Large intestine (tissue), 3 donors: ENCODE measurements around the gene PFDN4. TPM values are rescaled to one million over a fixed set of nuclear protein-coding genes. Genes with fewer than 3 reads are reported as not detected.

Experiments used
- DNase-seq, 2 donors: peaks; one replicate each; pipeline versions ENCODE4 v3.0.0 to v3.0.0-alpha.2; 2013
- H3K27ac ChIP-seq: one replicate; pipeline ENCODE4 v1.5.1; 2013; ENCODE audit warnings: low read length
- H3K27me3 ChIP-seq: 2 replicates; pipeline ENCODE4 v1.6.1; 2013; ENCODE audit warnings: low read length; ENCODE audit not compliant: control insufficient read depth, insufficient read depth
- H3K36me3 ChIP-seq: 2 replicates; pipeline ENCODE4 v1.6.1; 2013; ENCODE audit warnings: low read length; ENCODE audit not compliant: control insufficient read depth, insufficient read depth
- H3K4me1 ChIP-seq: one replicate; pipeline ENCODE4 v1.6.1; 2013; ENCODE audit warnings: low read length; ENCODE audit not compliant: control insufficient read depth, insufficient read depth
- H3K4me3 ChIP-seq: one replicate; pipeline ENCODE4 v1.5.1; 2013; ENCODE audit warnings: low read length
- H3K9me3 ChIP-seq: one replicate; pipeline ENCODE4 v1.6.1; 2013; ENCODE audit warnings: mild to moderate bottlenecking, low read depth, low read length, moderate library complexity; ENCODE audit not compliant: control insufficient read depth
- WGBS: methylation state at CpG from one replicate; pipeline ENCODE4 v1.1.5; 2013; ENCODE audit warnings: low lambda C conversion rate; ENCODE audit not compliant: insufficient coverage; 5-methylcytosine and 5-hydroxymethylcytosine counted together
- polyA plus RNA-seq: library from polyadenylated mRNA; unstranded; fragments of 120-200 nt; gene quantifications from one replicate; pipeline ENCODE4 v1.2.1, GENCODE V29; 2013

PFDN4 gene
- polyA plus RNA-seq, 1 donor = 42.2 TPM

DNA sequence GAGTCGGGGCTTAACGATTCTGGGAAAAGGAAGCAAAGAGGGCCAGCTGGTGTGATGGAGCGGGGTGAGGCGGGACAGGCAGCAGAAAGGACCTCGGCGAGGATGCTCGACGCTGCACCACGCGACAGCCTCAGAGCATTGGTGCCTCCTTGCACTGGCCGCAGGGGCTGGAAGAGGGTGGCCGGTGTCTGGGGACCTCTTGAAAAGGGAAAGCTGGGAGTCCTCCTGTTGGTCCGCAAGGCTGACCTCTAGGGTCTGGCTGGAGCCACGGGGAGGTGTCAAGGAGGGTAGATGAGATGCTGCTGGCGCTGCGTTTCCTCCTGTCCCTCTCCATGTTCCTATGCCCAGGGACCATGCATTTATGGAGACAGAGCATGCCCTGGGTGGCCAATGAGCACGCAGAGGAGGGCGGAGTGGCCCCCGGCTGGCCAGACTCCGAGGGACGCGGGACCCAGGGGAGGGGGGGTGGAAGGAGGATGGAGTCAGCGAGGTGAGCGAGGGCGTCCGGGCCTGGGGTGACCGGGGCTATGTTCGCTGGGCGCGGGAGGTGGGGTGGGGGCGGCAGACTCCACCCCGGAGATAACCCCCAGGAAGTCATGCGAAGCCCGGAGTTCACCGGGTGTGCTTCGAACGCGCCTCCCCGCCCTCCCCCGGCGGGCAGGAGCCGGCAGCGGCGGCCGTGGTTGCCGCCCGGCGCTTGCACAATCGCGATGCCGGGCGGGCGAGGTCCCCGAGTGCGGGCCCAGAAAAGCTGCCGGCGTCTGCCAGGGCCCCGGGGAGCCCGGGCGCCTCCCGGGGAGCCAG, 34.0 kb upstream of the PFDN4 start, which contains the start of gene CYP24A1:
Gene CYP24A1 (minus strand): TSS at position 334 of the 804 bp plus-strand sequence. CDS start 407 bp downstream, outside the sequence.
- DNase-seq = no peak
- peaks cover 80% of the 10 kb centered on the region for H3K27me3 ChIP-seq
- no peak within 1 kb of the TSS for H3K27ac ChIP-seq
- no CpG with 5 or more reads among the region's 61 CpGs for WGBS
- H3K4me1 ChIP-seq = no peaks in the 10 kb centered on the region
- H3K36me3 ChIP-seq = no peaks in the 10 kb centered on the region
- H3K9me3 ChIP-seq = peaks cover 6% of the 10 kb centered on the region
- H3K4me3 ChIP-seq = no peak within 1 kb of the TSS

DNA sequence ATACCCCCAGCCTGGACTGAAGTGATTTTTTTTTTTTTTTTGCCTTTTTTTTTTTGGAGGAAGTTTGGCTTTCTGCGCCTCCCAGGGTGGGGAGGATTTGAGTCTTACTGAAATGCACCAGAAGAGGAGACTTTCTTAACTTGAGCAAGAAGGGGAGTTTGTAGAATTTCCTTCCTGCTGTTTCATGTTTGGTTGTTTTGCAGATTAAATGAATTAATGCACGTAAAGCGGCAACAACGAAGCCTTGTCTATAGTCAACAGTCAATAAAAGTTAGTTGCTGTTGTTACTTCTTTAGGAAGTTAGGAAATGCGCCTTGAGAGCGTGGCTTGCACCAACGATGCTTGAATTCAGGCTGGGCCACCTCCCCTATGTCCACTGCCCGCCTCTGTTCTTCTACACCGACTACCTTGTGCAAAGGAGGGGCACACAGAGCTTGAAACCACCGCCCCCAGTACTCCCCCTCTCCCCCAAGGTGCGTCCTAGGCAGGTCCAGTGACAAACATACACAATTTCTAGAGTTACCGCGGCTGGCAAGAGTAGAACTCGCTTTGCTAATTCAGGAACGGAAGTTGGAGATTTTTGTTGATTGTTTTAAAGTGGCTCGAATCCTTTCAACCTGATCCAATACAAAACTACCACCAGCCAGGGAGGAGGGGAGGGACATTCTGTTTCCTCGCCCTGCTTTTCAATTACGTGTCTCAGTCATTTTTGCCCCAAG, 33.3 kb upstream of the PFDN4 start:
- Histone ChIP-seq H3K4me3 (no peak overlapping the region), H3K27ac (no peak overlapping the region), H3K9me3 (peaks cover 6% of the 10 kb centered on the region), H3K27me3 (peaks cover 73% of the 10 kb centered on the region), H3K4me1 (no peaks in the 10 kb centered on the region), H3K36me3 (no peaks in the 10 kb centered on the region)
- WGBS = no CpG with 5 or more reads among the region's 18 CpGs
- DNase-seq = no peak

DNA sequence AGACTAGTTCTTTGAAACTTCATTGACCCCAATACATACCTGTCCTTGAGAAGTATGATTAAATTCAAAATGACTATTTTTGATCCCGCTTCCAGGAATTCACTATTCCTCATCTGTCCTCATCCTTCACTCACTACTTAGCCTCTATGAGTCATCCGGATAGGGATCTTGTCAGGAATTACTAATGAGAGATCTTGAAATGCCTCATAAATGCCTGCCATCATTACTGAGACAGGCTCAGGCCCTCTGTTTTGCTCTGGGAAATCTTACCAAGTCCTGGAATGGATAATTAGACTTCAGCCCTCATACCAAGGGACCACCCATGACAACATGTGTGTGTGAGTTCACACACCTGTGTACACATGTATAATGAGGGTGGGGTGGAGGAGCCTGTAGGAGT, 31.3 kb upstream of the PFDN4 start:
- H3K27me3 ChIP-seq = peaks cover 62% of the 10 kb centered on the region
- no peak overlapping the region for H3K4me3 ChIP-seq
- no peak for DNase-seq
- H3K9me3 ChIP-seq = peaks cover 6% of the 10 kb centered on the region
- no peaks in the 10 kb centered on the region for H3K36me3 ChIP-seq
- no CpG with 5 or more reads among the region's 2 CpGs for WGBS
- no peak overlapping the region for H3K27ac ChIP-seq
- no peaks in the 10 kb centered on the region for H3K4me1 ChIP-seq

DNA sequence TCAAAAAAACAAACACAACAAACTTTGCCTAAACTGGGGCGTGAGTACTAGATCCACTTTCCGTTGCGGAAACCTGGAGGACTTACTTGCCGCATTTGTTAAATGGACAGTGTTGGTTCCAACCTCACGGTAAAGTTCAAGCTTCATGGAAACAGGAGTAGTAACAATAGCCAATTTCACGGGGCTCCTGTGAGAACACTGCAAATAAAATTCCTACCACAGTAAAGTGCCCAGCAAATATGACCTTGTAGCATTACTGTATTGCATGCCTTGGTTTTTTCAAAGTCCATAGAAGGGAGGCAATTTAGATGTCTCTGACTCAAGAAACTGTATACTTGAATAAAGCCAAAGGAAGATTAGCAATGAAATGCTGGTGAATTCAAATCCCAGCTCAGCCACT, 30.5 kb upstream of the PFDN4 start:
- Histone ChIP-seq H3K9me3 (peaks cover 6% of the 10 kb centered on the region), H3K4me1 (no peaks in the 10 kb centered on the region), H3K27me3 (peaks cover 57% of the 10 kb centered on the region), H3K36me3 (no peaks in the 10 kb centered on the region), H3K27ac (no peak overlapping the region), H3K4me3 (no peak overlapping the region)
- DNase-seq = no peak
- WGBS = 93% methylated on average over 3 of the region's 6 CpGs

DNA sequence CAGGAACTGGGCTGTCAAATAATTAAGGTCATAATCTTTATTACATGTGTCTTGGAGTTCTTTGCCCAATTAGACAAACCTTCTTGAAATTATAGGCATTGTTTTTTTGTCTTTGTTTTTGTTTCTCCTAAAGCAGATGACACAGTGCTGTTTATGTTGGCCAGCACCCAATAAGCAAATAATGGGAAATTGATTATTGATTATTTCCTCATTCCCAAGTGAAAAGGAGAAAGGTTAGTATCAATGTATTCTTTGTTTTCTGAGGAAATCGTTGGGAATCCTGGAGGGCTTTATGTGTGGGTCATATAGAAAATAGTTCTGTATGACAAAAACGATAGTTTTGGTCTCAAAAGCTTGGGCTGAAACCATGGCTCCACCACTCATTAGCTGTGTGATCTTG, 29.6 kb upstream of the PFDN4 start:
- WGBS = no CpG with 5 or more reads among the region's 2 CpGs
- Histone ChIP-seq H3K36me3 (no peaks in the 10 kb centered on the region), H3K27me3 (peaks cover 52% of the 10 kb centered on the region), H3K9me3 (peaks cover 2% of the 10 kb centered on the region), H3K27ac (no peak overlapping the region), H3K4me1 (no peaks in the 10 kb centered on the region), H3K4me3 (no peak overlapping the region)
- DNase-seq = no peak

DNA sequence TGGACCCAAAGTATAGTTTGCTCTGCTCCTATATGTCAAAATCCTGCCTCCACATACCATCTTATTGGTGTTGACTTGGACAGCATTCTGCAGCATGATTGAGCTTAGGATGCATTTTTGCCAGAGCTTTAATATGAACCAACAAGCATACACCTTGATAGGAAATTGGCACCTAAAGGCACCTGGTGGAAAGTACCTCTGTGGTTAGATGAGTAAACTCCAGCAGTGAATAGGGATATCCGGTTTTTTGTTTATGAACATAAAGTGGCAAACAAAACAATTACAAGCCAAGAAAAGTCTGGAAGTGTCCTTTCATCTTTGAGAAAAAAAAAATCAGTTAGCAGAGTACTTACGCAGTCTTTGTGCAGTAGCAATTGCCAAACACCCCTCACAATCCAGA, 27.9 kb upstream of the PFDN4 start:
- WGBS = no CpG with 5 or more reads among the region's 2 CpGs
- H3K36me3 ChIP-seq = no peaks in the 10 kb centered on the region

DNA sequence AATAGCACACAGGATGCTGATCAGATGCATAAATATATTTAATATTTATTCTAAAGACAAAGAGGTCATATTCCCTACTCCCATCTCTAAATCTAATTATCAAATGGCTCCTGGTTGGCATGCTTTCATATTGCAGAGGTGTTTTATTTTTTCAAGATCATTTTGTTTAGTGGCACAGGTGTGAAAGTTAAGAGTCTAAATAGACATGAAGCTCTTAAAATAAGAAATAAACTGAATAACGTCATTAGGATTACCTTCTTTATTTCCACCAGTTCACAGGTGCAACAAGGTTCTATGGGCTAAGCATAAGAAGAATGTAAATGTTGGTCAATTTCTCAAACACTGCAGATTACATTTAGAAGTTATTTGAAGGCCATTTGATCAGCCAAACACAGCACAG, 27.0 kb upstream of the PFDN4 start:
- Histone ChIP-seq H3K4me1 (no peaks in the 10 kb centered on the region), H3K27me3 (peaks cover 34% of the 10 kb centered on the region), H3K4me3 (no peak overlapping the region), H3K36me3 (no peaks in the 10 kb centered on the region), H3K9me3 (no peaks in the 10 kb centered on the region), H3K27ac (no peak overlapping the region)
- WGBS = 100% methylated on average over 1 of the region's 1 CpG
- DNase-seq = no peak

More for the DNA sequence above, 27.9 kb upstream of the PFDN4 start:
- H3K4me3 ChIP-seq = no peak overlapping the region
- no peak for DNase-seq
- H3K27ac ChIP-seq = no peak overlapping the region
- H3K4me1 ChIP-seq = no peaks in the 10 kb centered on the region
- H3K9me3 ChIP-seq = no peaks in the 10 kb centered on the region
- peaks cover 35% of the 10 kb centered on the region for H3K27me3 ChIP-seq

DNA sequence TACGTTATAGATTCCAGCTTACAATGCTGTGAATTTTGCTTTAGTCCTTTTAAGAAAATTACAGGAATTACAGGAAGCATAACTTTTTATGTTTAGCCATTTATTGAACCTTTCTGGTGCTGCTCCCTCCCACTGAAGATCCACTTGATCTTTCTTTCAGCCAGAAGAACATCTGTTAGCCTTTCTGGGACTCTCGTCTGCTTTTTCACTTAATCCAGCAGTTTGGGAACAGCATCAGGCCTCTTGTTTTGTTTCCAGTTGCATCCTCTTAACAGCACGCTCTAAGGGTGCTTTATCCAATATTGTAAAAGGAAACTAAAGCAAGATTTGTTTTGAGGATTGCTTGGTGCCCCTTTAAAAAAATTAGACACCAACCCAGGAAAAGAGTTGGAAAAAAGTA, 23.8 kb upstream of the PFDN4 start:
- H3K4me3 ChIP-seq = no peak overlapping the region
- WGBS = no CpG with 5 or more reads among the region's 3 CpGs
- H3K9me3 ChIP-seq = no peaks in the 10 kb centered on the region
- no peak for DNase-seq
- no peaks in the 10 kb centered on the region for H3K36me3 ChIP-seq
- H3K27me3 ChIP-seq = peaks cover 26% of the 10 kb centered on the region
- no peak overlapping the region for H3K27ac ChIP-seq
- H3K4me1 ChIP-seq = no peaks in the 10 kb centered on the region

DNA sequence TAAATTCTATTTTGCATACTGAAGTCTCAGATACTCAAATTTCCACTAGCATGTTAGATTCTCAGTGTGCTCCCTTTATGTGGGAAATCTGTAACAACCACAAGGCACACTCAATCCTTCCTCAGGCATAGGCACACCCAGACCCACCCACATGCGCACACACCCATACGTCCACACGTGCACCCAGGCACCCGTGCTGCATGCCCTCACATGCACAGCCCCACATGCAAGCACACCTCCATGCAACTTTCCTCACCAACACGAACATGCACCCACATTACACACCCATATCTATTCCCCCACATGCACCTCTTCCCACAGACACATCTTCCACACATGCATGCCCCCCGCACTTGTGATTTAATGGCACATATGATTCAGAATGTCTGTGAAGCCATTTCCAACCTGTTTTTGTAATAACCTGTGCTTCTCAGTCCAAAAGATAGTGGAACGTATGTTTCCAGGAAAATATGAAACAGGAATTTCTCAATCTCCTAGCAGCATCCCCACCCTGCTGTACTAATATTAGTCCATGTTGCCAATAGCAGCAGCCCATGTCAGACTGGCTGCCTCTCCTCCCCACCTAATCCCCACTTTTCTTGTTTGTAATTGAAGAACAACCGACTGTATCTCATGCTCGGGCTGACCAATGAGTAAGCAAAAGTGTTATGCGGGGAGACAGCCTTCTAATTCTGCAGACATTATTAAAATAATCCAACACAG, 22.8 kb upstream of the PFDN4 start:
- Histone ChIP-seq H3K27ac (no peak overlapping the region), H3K36me3 (no peaks in the 10 kb centered on the region), H3K27me3 (peaks cover 26% of the 10 kb centered on the region), H3K4me3 (no peak overlapping the region), H3K4me1 (no peaks in the 10 kb centered on the region), H3K9me3 (no peaks in the 10 kb centered on the region)
- no peak for DNase-seq
- no CpG with 5 or more reads among the region's 10 CpGs for WGBS

DNA sequence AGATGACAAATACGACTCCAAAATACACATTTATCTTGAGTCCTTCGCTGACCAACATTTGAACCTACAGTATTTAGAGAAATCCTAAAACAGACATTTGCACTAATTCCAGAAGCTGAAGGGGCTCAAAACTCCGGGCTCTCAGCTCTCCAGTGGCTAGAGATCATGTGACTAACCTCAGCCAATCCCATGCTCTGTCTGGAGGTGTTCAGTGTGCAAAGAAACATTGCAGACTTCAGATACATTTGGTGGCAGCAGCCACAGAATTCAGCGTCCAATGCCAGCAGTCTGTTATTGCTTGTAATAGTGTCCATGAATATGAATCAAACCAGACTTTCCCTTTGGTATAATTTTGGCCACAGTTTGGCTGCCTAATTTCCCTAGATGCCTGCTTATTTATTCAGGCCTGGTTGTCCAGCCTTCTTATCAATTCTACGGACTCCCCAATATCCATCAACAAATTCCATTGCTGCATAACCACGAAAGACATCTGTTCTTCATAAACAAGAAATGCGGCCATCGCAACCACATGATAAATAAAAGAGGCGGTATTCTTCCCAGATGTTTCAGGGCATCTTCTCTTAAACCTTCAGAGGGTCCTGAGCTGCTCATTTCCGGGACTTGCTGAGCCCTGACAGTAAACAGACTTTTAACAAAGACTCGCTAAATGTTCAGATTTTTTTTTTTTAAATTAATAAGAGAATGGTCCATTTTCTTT, 19.6 kb upstream of the PFDN4 start:
- DNase-seq = no peak
- 100% methylated on average over 3 of the region's 11 CpGs for WGBS
- Histone ChIP-seq H3K9me3 (no peaks in the 10 kb centered on the region), H3K27me3 (peaks cover 11% of the 10 kb centered on the region), H3K4me3 (no peak overlapping the region), H3K36me3 (no peaks in the 10 kb centered on the region), H3K27ac (no peak overlapping the region), H3K4me1 (no peaks in the 10 kb centered on the region)
